ENCODE measurements around the gene TRAPPC2B. TPM values are rescaled to one million over a fixed set of nuclear protein-coding genes. Genes with fewer than 3 reads are reported as not detected.

Gene TRAPPC2B
- total RNA-seq (2014; rRNA removed; shearing (Covaris generic)) = 18.0 and 18.3 TPM in 2 replicates
- 11.8 and 27.3 TPM in 2 replicates for polyA plus RNA-seq (2014; cell fraction: nucleus; rRNA removed)

DNA sequence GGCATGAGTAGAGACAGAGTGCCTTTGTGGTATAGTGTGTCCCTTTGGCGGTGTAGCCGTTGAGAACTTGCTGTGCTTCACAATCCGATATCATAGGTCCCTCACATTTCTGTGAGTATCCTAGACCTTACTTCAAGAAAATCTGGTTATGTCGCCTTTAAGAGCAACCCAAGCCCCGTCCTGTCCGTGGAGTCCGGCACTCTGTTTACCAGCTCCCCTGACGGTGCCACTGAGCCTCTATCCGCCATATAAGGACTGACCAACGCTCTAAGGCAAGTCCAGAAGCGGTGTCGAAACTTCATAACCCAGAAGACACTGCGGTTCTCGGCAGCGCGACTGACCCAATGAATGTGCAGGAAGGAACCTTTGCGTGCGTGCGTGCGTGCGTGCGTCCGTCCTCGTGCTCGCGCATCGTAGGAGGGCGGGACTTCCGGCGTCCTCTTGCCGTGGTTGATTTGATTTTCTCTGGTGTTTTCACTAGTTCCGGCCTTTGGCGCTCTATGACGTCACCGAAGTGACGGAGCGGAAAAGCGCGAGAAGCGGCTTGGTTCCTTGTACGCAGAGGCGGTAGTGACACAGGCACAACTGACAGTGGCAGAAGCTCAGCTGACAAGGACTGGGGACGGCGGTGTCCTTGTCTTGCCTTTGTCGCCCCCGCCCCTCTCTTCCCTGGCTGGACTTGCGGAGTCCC lies at the start of gene TRAPPC2B, which contains the start of gene ZNF547:
TSS of gene TRAPPC2B (plus strand) at position 555 of the 691 bp plus-strand sequence. CDS start 1,283 bp downstream, outside the sequence.
TSS of gene ZNF547 (plus strand) at position 555 of the 691 bp plus-strand sequence. CDS start 5,005 bp downstream, outside the sequence.
- DNase-seq (ENCODE audit: extremely low read depth, low read depth) = peak; percentile 97

DNA sequence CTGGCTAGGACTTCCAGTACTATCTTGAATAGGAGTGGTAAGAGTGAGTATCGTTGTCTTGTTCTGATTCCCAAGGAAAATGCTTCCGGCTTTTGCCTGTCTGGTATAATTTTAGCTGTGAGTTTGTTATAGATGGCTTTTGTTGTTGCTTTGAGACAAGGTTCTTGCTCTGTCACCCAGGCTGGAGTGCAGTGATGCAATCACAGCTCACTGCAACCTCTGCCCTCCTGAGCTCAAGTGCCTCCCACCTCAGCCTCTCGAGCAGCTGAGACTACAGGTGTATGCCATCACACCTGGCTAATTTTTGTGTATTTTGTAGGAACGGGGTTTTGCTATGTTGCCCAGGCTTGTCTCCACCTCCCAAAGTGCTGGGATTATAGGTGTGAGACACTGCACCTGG lies 49.2 kb upstream of the TRAPPC2B start:
- no peak for DNase-seq (ENCODE audit: extremely low read depth, low read depth)

DNA sequence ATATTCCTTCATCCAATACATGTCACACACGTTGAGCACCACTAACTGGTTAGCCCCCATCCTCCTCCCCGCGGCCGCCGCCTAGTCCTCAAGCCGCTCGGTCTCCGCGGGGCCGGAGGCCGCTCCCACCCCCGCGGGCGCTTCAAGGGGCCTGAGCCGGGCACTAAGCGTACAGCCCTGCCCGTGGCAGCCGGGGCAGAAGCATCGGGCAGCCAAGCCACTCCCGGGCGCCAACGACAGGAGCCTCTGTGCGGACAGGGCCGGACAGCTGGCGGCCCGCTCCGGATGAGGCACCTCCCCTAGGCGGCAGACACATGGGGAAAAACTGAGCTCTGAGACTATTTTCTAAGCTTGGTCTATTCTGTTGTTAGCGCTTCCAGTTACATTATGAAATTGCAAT lies 45.8 kb upstream of the TRAPPC2B start:
- no peak for DNase-seq (ENCODE audit: extremely low read depth, low read depth)

DNA sequence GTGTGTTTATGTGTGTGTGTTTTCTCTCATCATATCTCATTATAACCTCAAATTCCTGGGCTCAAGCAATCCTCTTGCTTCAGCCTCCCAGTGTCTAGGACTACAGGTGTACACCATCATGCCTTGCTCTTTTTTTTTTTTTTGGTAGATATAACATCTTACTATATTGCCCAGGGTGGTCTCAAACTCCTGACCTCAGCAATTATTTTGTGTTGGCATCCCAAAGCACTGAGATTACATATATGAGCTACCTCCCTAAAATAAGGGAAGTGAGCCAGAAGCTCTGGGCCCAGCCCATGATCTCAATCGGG lies 43.5 kb upstream of the TRAPPC2B start:
- DNase-seq (ENCODE audit: extremely low read depth, low read depth) = no peak

DNA sequence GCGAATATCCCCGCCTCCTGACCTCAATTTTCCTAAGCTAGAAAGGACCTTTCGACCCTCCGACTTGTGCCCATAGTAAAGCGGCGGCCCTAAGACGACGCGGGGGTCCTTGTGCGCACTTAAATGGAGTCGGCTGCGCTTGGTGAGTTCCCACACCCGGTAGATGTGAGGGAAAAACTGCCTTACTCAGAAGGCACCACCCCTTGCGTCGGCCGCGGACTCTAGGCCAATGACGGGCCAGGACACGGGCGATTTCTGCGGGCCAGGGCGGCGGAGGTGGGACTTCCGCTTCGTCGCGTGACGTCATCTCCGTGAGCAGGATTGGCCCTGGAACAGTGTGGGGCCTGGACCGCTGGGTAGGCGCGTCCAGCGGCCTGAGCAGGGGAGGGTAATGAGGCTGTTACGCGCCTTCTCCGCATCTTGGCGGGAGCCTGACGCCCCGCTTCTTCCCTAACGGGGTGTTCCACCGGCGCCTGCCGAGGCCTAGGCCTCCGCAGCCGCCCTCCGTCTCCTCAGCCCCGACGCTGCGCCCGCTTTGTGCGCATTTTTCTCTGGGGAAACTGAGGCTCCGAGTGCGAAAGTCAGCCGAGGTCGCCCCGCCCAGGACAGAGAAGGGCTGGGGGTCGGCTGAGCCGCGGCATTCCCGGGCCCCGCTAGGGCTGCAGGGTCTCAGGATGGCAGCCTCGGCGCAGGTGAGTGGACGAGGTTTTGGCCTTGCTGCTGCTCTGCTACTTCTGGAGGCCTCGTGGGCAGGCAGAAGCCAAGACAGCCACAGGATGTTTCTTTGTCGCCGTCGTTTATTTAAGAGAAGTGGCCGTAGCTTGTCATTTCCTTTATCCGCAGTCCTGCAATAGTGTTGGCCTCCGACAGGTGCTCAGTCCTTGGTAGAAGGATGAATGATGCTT lies 42.9 kb upstream of the TRAPPC2B start, which contains the start of gene ZNF543:
TSS of gene ZNF543 (plus strand) at position 293 of the 905 bp plus-strand sequence. CDS start at position 675, 382 bp downstream.
- peak; percentile 93 for DNase-seq (ENCODE audit: extremely low read depth, low read depth)

DNA sequence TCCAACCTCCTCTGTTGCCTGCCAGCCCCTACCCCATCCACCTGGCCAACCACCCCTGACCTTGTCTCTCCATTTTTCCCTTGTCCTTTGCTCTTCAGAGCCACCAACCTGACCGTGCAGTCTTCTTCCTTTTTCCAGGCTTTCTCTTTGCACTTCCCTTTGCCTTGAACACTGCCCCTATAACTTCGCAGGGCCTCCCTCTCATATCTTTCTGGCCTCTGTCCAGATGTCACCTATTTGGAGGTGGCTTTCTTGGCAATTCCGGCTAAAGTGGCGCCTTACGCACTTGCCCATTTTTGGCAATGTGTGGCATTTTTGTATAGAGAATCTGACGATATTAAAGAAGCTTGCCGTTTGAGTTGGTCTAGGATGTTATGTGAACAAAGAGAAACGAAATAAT lies 42.2 kb upstream of the TRAPPC2B start:
- DNase-seq (ENCODE audit: extremely low read depth, low read depth) = no peak

DNA sequence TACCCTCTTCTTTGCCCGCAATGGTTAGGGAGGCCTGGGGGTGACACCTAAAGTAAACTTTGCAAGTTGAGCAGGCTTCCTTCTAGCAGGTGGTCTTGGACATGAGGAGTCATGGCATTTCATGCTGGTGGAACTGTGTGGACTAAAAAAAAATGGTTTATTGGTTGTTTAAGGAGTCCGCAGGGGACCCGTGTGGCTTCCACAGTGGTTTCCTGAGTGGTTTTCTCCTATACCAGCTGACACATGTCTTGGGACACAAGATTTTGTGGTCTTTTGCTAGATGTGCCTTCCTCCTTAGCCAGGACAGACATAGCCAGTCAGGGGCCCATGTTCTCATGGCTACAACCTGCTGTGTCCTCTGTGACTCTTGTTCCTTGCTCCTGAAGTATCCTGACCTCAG lies 41.6 kb upstream of the TRAPPC2B start:
- no peak for DNase-seq (ENCODE audit: extremely low read depth, low read depth)

DNA sequence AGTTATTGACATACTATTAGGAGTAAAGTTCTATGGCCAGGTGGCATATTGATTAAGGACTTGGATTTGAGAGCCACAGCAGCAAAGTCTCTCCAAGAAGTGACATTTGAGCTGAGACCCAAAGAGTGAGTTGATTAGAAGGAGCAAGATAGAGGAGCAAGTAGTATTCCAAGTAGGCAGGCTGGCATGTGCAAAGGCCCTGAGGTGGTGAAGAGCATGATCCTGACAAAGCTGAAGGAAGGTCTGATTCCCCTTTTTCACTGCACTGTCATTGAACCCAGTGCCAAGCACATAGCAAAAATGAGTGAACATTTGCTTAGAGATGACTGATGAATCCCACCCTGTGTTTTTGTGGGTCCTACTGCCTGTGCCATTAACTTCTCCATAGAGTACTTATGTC lies 38.4 kb upstream of the TRAPPC2B start:
- no peak for DNase-seq (ENCODE audit: extremely low read depth, low read depth)

DNA sequence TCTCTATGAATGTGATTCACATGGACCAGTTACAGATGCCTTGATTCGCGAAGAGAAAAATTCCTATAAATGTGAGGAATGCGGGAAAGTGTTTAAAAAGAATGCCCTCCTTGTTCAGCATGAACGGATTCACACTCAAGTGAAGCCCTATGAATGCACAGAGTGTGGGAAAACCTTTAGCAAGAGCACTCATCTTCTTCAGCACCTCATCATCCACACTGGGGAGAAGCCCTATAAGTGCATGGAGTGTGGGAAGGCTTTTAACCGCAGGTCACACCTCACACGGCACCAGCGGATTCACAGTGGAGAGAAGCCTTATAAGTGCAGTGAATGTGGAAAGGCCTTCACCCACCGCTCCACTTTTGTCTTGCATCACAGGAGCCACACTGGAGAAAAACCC lies 35.4 kb upstream of the TRAPPC2B start:
- no peak for DNase-seq (ENCODE audit: extremely low read depth, low read depth)

DNA sequence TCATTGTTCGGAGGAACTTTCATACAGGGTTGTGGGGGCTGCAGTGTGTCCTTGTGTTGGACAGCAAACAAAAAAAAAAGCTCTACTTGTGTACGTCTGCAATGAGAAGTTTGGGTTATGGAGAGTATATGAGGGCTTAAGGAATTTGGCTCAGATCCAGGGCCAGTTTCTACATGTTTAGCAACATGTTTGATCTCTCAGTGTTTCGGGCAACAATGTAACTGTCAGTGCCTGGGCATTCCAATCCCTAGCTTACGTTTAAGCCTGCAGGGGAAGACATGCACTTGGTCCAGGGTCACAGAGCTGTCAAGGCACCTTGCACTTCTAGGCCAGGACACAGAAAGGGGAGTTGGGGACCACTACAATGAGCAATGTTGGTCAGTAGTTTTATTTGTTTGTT lies 29.2 kb upstream of the TRAPPC2B start:
- no peak for DNase-seq (ENCODE audit: extremely low read depth, low read depth)

DNA sequence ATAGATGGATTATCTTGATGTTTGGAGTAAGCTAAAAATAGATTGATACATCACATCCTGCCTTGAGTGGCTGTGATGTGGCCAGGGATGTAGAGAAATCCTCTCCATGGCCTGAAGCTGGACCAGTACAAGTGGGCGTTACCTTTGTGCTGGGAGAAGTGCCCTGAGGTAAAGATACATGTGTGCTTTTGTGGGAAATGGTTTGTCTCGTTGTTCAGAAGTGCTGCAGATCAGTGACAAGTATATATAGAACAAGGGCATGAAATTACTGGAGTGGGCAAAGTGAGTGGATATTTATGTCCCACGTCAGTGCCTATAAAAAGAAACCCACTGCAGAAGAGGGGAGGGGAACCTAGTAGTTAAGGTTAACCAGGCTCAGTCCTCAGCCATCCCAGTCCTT lies 24.5 kb upstream of the TRAPPC2B start:
- DNase-seq (ENCODE audit: extremely low read depth, low read depth) = no peak

DNA sequence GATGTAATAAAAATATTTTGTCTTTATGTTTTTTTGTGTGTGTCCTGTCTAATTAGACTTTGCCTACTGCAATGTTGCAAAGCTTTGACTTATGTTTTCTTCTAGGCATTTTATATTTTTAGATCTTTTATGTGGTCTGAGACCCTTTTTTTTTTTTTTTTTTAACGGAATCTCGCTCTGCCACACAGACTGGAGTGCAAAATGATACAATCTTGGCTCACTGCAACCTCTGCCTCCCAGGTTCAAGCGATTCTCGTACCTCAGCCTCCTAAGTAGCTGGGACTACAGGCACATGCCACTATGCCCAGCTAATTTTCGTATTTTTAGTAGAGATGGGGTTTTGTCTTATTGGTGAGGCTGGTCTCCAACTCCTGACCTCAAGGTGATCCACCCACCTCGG lies 20.8 kb upstream of the TRAPPC2B start:
- DNase-seq (ENCODE audit: extremely low read depth, low read depth) = no peak

DNA sequence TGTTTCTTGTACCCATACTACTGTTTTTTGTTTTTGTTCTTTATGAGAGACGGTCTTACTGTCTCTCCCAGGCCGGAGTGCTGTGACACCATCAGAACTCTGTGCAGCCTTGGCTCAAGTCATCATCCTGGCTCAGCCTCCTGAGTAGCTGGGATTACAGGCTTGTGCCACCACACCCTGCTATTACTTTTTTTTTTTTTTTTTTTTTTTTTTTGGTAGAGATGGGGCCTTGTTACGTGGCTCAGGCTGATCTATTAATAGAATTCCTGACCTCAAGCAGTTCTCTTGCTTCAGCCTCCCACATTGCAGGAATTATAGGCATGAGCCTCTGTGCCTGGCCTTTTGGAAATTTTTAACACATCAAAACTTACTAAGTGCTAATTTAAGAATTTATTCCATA lies 15.2 kb upstream of the TRAPPC2B start:
- DNase-seq (ENCODE audit: extremely low read depth, low read depth) = no peak

DNA sequence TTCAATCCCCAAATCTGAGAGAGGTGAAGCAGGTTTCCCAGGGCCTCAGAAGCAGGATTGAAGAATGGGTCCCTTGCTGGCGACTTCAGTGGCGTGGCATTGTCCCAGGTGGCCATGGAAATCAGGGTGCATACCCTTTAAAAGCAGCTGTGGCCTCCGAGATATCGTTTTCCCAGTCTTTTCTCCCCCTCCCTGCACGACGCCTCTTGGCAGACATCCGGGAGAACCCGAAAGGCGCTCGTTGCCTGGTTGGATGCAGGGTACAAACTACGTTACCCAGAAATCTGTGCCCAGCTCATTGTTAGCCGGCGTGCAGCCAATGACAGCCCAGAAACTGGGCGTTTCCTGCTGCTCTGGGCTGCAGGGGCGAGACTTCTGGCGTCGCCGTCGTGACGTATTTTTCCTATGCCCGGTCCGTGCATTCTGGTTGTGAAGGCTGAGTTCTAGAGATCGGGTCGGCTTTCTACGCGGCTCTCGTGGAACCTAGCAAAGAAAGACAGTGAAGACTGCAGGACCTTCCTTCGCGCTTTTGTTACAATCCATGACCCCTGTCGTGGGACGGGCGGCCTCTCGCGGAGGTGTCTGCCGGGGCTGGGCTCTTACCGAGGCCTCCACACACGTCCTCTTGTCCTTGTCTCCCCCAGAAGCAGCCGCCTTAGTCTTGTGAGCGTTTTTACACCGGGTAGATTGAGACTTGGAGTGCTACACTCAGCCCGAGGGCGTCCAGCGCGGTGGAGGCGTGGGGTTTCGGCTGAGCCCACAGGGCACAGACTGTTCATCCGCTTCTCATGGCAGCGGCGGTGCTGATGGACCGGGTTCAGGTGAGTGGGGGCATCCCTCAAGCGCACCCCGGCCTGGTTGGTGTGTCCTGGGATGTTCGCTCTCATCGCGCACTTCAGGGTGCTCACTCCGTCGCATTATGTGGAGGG lies 12.2 kb upstream of the TRAPPC2B start, which contains the start of gene ZNF304:
TSS of gene ZNF304 (plus strand) at position 395 of the 929 bp plus-strand sequence. CDS start at position 789, 394 bp downstream.
- DNase-seq (ENCODE audit: extremely low read depth, low read depth) = peak; percentile 88

DNA sequence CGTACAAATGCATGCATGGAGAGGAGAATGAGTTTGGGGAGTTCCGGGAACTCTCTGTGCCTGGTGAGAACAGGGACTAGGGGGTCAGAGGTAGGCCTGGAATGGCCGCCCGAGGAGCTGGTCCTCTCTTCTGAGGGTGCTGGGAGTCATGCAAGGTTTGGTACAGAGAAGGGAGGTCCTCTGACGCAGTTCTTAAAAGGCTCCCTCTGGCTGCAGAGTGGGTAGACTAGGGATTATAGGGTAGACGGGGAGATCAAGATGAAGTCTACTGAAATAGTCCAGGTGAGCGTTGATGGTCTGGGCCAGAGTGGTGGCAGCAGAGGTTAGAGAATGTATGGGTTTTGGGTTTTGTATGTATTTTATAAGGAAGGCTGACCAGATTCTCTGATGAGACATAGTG lies 11.5 kb upstream of the TRAPPC2B start:
- DNase-seq (ENCODE audit: extremely low read depth, low read depth) = no peak

DNA sequence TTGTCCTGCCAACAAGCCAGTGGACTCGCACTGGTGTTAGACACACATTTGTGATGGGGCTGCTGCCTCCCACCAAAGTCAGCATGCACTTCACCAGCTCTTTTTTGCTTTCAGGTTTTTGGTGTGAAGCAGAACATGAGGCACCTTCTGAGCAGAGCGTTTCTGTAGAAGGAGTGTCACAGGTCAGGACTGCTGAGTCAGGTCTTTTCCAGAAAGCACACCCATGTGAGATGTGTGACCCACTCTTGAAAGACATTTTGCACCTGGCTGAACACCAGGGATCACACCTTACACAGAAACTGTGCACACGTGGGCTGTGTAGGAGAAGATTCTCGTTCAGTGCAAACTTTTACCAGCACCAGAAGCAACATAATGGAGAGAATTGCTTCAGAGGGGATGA lies 7.4 kb upstream of the TRAPPC2B start:
- no peak for DNase-seq (ENCODE audit: extremely low read depth, low read depth)

DNA sequence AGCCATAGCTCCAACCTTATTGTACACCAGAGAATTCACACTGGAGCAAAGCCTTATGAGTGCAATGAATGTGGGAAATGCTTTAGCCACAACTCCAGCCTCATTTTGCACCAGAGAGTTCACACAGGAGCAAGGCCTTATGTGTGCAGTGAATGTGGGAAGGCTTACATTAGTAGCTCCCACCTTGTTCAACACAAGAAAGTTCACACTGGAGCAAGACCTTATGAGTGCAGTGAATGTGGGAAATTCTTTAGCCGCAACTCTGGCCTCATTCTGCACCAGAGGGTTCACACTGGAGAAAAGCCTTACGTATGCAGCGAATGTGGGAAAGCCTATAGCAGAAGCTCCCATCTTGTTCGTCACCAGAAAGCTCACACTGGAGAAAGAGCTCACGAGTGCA lies 5.9 kb upstream of the TRAPPC2B start:
- DNase-seq (ENCODE audit: extremely low read depth, low read depth) = no peak

DNA sequence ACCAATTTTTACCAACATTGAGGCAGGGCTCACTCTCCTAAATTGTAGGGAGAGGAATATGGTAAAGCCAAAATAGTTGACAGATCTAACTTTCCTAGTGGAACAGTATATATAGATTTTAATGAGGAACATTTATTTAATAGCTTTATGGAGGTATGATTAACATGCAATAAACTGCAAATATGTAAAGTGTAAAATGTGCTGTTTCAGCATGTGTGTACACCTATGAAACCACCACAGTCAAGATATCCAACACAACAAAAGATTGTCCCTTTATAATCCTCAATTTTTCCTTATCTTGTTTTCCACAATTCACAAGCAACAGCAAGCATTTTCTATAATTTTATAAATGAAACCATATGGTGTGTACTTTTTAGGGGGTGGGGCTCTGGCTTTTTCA lies 4.1 kb upstream of the TRAPPC2B start:
- no peak for DNase-seq (ENCODE audit: extremely low read depth, low read depth)

DNA sequence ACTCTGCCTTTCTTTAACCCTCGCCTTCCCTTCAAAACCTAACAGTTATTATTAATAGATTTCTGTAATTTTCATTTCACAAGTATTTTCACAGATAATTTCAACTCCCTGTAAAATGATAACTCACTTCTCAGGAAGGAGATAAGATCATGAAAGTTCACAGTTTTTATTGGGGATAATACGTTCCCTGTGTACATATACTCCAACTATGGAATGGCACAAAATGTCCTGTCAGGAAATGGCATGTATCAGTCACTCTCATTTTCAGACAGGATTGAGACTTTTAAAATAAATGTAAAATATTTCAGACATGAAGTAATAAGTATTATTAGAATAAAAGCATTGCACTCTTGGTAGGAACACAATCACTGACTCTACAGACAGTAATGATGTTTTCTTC lies 932 bp upstream of the TRAPPC2B start:
- no peak for DNase-seq (ENCODE audit: extremely low read depth, low read depth)

DNA sequence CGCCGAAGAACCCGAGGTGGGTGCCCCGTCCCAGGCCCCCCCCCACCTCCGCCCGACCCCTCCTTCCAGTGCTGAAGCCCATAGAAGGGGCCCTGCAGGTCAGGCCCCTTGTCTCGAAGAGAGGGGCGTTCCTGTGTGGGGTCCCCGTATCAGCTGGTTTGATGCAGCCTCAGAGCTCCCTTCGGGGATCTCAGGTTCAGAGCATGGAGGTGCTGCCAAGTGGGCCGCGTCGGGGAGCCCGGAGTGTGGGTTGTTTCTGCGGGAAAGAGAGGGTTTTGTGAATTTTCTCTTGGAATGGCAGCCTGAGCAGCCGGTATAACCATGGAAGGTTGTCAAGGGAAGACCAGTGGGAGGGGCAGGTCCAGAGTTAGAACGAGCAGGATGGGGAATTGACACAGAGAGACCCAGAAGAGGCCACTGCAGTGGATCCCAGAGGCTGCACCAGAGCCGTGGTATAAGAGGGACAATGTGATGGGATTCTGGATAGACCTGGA lies 384 bp downstream of the TRAPPC2B start:
- DNase-seq (ENCODE audit: extremely low read depth, low read depth) = no peak

Measured in NCI-H460 (cell line).